Cardiac fibroblast (primary cell): ENCODE results near the gene PRR13.

Experiments used
- DNase-seq, 2 donors: peaks; one replicate each; pipeline versions ENCODE4 v3.0.0 to v3.0.0-alpha.2; 2010; ENCODE audit warnings: low read depth in 2 of 2
- H3K4me3 ChIP-seq, 2 donors: replicated peaks in 1 of 2; 1 replicate in 1 of 2; 2 replicates in 1 of 2; pipeline ENCODE4 v1.5.1; 2011; ENCODE audit warnings: low read depth in 2 of 2, low read length in 2 of 2, mild to moderate bottlenecking in 2 of 2, moderate library complexity in 1 of 2
- TF ChIP-seq, protein P1 (sequence below): IDR thresholded peaks from one replicate; pipeline ENCODE4 v1.5.1; 2011; ENCODE audit warnings: low read depth, mild to moderate bottlenecking, low read length, inconsistent platforms

The PRR13 gene

DNA sequence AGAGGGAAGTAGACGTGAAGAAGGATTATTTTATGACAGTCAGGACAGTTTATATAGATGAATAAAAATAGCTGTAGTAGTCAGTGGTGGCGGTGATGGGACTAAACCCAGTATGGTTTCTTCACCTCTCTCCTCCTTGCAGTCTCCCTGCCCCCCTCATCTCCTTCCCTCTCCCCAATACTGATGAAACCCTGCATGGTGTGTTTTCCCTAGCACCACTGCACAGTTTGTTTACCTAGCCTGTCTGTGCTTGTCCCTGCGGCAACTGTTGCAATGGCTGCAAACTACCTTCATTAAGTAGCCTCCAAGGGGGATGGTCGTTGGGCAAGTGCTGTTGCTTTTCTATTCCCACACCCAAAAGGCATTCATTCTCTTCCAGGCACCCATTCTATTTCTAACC is 25.1 kb downstream of the PRR13 start:
- TF ChIP-seq, protein P1, sequence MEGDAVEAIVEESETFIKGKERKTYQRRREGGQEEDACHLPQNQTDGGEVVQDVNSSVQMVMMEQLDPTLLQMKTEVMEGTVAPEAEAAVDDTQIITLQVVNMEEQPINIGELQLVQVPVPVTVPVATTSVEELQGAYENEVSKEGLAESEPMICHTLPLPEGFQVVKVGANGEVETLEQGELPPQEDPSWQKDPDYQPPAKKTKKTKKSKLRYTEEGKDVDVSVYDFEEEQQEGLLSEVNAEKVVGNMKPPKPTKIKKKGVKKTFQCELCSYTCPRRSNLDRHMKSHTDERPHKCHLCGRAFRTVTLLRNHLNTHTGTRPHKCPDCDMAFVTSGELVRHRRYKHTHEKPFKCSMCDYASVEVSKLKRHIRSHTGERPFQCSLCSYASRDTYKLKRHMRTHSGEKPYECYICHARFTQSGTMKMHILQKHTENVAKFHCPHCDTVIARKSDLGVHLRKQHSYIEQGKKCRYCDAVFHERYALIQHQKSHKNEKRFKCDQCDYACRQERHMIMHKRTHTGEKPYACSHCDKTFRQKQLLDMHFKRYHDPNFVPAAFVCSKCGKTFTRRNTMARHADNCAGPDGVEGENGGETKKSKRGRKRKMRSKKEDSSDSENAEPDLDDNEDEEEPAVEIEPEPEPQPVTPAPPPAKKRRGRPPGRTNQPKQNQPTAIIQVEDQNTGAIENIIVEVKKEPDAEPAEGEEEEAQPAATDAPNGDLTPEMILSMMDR: no peak

DNA sequence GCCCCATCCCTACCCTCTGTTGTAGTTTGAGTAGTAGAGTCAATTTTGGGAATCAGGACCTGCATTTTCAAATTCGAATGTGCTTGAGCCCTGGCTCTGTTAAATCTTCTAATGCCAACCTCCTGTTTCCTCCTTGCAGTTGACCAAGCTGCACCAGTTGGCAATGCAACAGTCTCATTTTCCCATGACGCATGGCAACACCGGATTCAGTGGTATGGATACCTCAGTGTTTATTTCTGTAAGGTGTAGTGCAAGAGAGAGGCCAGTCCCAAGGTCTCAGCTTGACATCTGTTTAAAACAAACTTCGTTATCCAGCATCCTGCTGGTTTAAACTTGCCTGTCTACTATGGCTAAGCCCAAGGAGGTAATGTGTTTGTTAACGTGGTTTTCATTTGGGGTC is 25.5 kb downstream of the PRR13 start:
- DNase-seq: no peak
- TF ChIP-seq, protein P1: no peak
- H3K4me3 ChIP-seq: no peak overlapping the region

More for the DNA sequence above, 25.1 kb downstream of the PRR13 start:
- no peak overlapping the region for H3K4me3 ChIP-seq
- no peak for DNase-seq

DNA sequence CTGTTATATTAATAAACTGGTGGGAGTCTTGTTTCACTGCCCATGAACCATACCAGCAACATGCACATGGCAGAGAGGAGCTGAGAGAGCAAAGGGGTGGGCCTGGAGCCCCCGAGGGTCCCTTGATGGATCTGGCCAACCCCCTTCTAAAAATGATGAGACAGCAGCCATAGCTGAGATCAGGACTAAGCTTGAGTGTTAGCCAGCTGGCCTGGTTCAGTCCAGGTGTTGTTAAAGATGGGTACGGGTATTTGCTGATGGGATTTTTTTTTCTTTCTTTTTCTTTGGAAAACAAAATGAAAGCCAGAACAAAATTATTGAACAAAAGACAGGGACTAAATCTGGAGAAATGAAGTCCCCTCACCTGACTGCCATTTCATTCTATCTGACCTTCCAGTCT is 26.3 kb downstream of the PRR13 start:
- no peak overlapping the region for H3K4me3 ChIP-seq
- DNase-seq: no peak
- TF ChIP-seq, protein P1: no peak

DNA sequence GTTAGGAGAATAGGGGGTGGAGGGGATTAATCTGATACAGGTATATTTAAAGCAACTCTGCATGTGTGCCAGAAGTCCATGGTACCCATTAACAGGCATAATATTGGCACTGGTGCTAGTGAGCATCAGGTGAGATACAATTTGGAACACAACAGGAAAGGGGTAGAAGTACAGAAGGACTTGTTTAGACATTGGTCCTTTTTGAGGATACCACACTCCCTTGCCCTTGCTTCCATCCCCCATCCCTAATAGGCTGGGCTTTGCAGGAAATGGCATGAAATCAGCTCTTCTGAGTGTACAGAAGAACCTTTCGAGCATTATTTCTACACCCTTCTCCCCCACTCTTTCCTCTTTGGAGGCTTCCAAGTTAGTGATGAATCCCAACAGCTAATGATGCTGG is 26.7 kb downstream of the PRR13 start:
- no peak for DNase-seq
- TF ChIP-seq, protein P1: no peak
- H3K4me3 ChIP-seq: no peak overlapping the region

DNA sequence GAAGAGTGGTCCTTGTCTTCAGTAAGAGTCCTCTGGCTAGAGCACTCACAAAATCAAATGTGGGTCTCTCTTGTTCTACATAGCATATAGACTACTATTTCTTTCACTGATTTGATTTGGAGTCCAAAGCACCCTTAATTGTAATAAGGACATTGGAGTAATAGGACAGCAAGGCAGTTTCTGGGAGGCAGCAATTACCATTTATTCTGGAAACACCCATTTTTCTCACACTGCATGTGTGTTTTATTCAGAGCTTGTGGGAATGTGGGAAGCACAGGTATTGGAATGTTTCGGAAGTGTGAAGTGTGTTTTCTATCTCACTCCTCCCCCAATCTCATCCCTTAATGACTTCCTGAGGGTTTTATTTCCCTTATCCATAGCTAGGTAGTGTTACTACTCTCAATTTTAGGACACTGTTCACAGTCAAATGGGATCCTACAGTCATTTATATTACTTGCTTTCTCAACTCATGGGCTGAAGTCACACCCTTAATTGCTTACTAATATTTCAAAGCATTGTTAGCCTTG is 30.6 kb downstream of the PRR13 start:
- no peak for DNase-seq
- TF ChIP-seq, protein P1: no peak
- no peak overlapping the region for H3K4me3 ChIP-seq

DNA sequence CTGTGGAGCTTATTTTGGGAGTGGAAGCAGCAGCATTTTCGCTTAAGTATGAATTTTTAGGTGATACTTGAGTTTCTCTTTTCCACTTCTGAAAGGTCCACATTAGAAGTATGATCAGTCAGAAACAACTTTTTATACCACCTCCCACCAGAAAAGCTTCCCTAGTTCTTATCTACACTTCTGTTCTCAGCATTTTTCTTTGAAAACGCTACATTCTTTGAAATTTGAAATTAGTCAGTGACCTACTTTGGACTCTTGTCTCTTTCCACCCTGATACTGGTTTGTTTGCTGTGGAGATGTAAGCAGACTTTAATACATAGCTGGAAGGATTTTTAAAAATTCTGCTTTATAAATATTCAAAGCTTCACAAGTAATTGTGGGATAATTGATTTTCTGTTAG is 32.5 kb downstream of the PRR13 start:
- DNase-seq: no peak
- H3K4me3 ChIP-seq: no peak overlapping the region
- TF ChIP-seq, protein P1: no peak

DNA sequence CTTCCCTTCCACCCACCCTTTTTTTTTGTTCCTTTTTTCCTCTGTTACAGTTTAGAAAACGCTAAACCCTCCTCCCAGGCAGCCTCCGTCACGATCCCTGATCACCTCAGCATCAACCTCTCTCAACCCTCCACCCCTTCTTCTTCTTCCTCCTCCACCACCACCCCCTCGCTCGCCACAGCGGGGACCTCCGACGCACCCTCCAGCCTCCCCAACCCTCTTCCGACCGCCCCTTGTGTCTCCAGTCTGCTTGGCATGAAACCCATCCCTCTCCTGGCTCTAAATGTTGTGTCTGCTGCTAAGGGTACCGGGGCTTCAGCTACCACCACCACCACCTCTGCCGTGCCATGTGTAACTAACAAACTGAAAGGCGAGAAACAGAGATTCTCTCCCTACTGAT is 33.3 kb downstream of the PRR13 start:
- TF ChIP-seq, protein P1: no peak
- DNase-seq: no peak

More for the DNA sequence above, 33.3 kb downstream of the PRR13 start:
- H3K4me3 ChIP-seq: no peak overlapping the region
